Uterus (tissue), 2 donors: Measurements from ENCODE around the gene ELAVL3.

Experiments used
- POLR2A ChIP-seq, 2 donors: fragments of 450-650 bp; IDR thresholded peaks; one replicate each; pipeline ENCODE4 v1.6.1; 2016; ENCODE audit warnings: antibody characterized with exemption in 2 of 2, mild to moderate bottlenecking in 1 of 2, moderate library complexity in 1 of 2
- TF ChIP-seq, protein P1 (sequence below), 4 experiments: fragments of 200-600 bp in 2 of 4; fragments of 450-650 bp in 2 of 4; sonication (generic) in 2 of 4; IDR thresholded peaks; one replicate each; pipeline ENCODE4 v1.5.1; 2016 to 2019; ENCODE audit warnings: antibody characterized with exemption in 4 of 4, mild to moderate bottlenecking in 2 of 4, moderate library complexity in 1 of 4

DNA sequence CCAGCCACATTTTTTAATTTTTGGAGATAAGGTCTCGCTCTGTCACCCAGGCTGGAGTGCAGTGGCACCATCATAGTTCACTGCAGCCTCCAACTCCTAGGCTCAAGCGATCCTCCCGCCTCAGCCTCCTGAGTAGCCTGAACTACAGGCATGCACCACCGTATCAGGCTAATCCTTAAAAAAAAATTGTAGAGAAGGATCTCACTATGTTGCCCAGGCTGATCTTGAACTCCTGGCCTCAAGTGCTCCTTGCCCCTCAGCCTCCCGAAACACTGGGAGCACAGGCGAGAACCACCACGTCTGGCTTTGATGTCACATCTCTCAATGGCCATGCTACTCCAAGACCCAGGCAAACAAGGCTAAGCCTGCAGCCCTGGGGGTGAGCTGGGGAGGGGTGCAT is 24.2 kb downstream of the ELAVL3 start:
- TF ChIP-seq POLR2A (IDR thresholded peaks at IDR 0.05) = no peak
- TF ChIP-seq, protein P1, sequence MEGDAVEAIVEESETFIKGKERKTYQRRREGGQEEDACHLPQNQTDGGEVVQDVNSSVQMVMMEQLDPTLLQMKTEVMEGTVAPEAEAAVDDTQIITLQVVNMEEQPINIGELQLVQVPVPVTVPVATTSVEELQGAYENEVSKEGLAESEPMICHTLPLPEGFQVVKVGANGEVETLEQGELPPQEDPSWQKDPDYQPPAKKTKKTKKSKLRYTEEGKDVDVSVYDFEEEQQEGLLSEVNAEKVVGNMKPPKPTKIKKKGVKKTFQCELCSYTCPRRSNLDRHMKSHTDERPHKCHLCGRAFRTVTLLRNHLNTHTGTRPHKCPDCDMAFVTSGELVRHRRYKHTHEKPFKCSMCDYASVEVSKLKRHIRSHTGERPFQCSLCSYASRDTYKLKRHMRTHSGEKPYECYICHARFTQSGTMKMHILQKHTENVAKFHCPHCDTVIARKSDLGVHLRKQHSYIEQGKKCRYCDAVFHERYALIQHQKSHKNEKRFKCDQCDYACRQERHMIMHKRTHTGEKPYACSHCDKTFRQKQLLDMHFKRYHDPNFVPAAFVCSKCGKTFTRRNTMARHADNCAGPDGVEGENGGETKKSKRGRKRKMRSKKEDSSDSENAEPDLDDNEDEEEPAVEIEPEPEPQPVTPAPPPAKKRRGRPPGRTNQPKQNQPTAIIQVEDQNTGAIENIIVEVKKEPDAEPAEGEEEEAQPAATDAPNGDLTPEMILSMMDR (IDR thresholded peaks at IDR 0.05) = no peak
